Testis (tissue), 2 donors: Measurements from ENCODE around the gene KCNG2.

Experiments
- CTCF ChIP-seq, 3 experiments: fragments of 450-650 bp in 2 of 3; fragments of 200-600 bp in 1 of 3; sonication (generic) in 1 of 3; IDR thresholded peaks; one replicate each; pipeline ENCODE4 v1.5.1; 2016 to 2019; ENCODE audit warnings: antibody characterized with exemption in 3 of 3, mild to moderate bottlenecking in 2 of 3, moderate library complexity in 1 of 3
- POLR2A ChIP-seq: fragments of 450-650 bp; IDR thresholded peaks from one replicate; pipeline ENCODE4 v1.6.1; 2017; ENCODE audit warnings: antibody characterized with exemption, mild to moderate bottlenecking, moderate library complexity

DNA sequence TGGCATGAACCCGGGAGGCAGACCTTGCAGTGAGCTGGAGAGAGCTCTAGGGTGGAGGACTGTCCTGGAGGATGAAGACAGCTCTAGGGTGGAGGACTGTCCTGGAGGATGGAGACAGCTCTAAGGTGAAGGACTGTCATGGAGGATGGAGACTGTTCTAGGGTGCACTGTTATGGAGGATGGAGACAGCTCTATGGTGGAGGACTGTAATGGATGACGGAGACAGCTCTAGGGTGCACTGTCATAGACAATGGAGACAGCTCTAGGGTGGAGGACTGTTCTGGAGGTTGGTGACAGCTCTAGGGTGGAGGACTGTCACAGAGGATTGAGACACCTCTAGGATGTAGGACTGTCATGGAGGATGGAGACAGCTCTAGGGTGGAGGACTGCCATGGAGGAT is 21.1 kb upstream of the KCNG2 start:
- TF ChIP-seq CTCF (IDR thresholded peaks at IDR 0.05) (no peak), POLR2A (no peak)
